NCI-H82 treated with DMSO at 0.1 percent for 48 hours (cell line): Measurements from ENCODE around the gene MRPS2.
"Not testable (repeated sequence)": the region's sequence is repeated elsewhere in the genome, so short reads cannot be mapped to it uniquely, and the experiment has no call there.

Experiments used
- DNase-seq: peaks from one replicate; lab custom pipeline; 2025; ENCODE audit not compliant: unreplicated experiment; lab: John Stamatoyannopoulos, UW

The MRPS2 gene

GRCh38 chr9:135514342-135515082, 14.0 kb downstream of the MRPS2 start:
- no peak for DNase-seq

DNA sequence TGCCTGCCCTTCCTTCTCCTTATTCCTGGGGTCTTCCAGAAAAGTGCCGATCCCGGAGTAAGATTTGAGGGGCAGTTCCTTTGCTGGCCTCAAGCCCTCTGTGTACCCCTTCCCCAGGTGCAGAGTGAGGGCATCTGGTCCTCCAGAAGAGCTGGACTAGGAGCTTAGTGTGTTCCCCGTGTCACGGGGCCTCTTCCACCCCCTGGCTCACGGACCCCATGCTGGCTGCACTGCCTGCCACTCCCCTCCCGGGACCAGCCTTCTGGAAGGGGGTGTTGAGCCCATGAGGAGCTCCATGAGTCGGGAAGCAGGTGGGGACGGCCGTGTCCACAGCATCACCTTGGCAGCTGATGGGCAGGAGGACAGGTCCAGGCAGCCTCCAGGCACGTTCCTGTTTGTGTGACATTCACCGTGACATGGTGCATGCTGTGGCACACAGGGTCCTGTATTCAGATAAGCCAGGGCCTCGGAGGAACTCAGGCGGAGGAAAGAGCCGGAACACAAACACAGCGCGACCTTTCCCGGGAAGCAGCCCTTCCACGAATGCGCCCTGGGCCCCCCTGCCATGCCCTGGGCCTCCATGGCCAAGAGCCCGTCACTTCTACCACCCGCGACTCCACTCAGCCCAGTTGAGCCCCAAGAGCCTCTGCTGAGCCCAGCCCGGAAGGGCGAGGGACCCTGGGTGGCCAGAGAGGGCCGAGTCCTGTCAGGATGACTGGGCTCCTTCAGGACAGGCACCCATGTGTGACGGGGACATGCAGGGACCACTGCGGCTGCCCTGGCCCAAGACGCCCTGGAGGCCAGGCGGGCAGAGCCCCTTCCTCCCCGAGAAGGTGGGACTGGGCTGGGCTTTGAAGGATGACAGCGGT, 14.8 kb downstream of the MRPS2 start:
- no peak for DNase-seq

DNA sequence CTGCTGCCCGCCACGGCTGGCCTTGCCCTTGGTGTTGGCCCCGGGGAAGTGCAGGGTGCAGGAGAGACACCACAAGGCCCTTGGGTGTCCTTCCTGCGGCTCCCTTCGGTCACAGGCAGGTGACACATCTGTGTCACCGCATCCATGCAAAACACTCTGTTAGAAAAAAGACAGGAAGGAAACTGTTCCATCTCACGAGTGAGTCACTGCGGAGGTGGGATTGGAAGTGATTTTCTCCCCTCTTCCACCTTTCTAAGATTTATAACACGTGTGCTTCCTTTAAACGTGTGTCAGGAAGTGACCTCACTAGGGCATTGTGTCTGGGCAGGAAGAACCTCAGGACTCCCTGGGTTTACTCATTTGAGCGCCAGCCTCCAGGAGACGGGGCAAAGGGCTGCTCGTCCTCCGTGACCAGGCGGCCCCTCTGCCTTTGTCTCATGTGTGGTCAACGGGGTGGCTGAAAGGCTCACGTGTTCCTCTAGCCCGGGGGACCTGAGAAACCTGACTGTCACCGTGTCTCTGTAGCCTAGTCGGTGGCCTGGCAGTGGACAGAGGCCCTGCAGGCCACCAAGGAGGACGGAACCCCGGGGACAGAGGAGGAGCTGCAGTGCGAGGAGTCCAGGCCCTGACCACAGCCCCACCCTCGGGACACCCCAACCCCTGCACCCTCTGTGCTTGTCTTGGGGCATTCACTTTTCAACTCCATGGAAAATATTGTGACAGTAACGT, 15.8 kb downstream of the MRPS2 start:
- DNase-seq: no peak

DNA sequence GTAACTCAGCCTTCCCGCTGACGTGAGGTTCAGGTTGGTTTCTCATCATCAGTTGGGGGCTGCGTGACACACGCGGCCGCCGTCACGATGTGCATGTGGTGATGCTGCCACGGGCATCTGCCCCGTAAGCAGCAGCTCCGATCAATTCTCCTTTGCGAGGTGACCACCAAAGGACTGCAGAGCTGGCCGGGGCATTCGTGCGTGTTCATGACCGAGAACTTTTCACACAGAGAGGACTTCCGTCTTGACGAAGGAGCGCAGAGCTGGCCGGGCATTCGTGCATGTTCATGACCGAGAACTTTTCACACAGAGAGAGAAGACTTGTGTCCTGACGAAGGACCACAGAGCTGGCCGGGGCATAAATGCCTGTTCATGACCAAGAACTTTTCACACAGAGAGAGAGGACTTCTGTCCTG, 16.9 kb downstream of the MRPS2 start:
- no peak for DNase-seq

GRCh38 chr9:135519179-135519971, 18.9 kb downstream of the MRPS2 start:
- no peak for DNase-seq

DNA sequence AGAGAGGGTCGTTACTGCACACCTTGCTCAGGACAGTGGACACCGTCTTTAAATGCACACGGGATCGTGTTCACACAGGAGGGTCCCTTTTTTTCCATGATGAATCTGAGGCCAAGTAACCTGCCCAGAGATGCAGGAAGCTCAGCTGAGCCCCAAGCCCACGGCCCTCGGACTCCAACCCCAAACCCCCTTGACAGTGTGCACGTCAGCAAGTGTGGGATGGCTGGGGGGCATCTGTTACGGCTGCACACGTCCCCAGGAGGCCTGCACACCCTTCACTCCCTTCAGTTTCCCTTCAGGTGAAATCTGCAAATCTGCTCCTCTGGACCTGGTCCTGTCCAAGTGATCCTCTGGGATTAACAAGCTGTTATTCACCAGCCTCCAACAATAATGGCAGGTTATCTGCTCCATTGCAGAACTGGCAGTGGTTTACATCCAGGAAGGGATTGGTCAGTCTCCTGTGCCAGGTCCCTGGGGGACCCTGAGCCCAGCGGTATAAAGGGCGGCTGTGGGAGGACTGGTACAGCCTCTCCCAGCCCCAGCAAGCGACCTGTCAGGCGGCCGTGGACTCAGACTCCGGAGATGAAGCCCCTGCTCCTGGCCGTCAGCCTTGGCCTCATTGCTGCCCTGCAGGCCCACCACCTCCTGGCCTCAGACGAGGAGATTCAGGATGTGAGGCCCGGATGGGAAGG, 20.6 kb downstream of the MRPS2 start, which contains the start of gene LCN1:
Gene LCN1 (plus strand): TSS at position 525 of the 692 bp plus-strand sequence. CDS start 58 bp downstream, at position 583.
- no peak for DNase-seq

- DNase-seq: no peak
Observed at GRCh38 chr9:135521608-135522095, 21.2 kb downstream of the MRPS2 start.

GRCh38 chr9:135522137-135522877, 21.8 kb downstream of the MRPS2 start:
- DNase-seq: no peak

DNA sequence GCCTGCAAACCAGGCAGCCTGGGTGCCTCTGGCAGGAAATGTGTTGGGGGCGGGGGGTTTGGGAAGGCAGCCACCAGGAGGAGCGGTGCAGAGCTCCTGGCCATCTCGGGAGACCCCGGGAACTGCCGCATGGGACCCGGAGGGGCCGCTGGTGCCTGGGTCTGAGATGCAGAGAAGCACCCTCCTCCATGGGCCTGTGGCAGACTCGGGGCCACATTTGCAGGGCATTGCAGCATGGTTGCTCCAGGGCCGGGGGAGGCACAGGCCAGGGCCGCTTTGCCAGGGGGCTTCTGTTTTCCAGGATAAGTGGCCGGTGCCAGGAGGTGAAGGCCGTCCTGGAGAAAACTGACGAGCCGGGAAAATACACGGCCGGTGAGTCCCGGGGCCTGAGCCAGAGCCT, 22.4 kb downstream of the MRPS2 start:
- DNase-seq: no peak

DNA sequence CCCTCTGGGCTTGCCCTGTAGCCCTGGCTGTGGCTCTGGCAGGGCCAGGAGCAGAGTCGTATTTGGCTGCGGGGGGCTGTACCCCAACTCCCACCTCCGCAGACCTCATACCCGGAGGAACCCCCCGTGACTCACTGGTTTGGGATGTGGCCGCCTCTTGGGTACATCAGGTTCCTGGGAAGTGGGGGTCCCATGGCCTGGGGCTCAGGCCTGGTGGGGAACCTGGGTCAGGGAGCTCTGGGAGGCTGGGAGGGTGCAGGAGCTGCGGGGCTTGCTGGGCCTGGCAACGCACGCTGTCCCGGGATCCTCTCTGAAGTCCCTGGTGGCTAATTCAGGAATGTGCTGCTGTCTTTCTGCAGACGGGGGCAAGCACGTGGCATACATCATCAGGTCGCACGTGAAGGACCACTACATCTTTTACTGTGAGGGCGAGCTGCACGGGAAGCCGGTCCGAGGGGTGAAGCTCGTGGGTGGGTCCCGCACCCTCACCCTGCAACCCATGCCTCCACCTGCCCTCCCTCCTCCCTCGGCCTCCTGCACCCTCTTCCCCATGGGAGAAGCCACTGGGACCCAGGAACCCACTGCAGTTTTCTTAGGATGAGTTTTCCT, 23.1 kb downstream of the MRPS2 start:
- DNase-seq: no peak

DNA sequence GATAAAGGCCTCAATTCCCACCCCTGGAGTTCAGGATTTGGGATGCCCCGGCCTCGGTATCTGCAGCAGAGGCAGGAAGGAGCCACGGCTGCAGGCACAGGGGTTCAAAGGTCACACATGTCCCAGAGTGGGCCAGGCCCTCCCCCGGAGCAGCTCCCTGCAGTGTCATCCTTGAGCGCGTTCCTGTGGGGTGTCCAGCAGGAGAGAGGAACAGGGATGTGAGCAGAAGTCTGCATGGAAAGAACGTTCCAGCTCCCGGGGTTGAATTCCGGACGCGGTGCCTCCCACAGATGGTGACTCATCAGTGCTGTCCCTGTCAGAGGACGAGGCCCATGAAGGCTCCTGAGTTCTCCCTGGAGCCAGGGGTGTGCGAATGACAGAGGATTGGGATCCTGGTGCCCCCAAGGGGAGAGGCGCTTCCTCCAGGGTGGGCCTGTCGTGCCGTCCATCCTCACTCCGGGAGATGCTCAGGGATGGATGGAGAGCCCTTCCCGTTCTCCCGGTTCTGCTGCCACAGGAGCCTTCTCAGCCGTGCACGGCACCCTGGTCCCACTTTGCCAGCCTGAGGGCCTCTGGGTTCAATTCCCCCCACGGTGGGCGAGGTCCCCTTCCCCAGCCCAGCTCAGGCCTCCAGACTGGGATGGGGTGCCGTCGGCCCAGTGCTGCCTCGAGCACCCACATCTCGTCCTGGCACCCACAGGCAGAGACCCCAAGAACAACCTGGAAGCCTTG, 23.8 kb downstream of the MRPS2 start:
- no peak for DNase-seq

GRCh38 chr9:135525241-135526088, 25.0 kb downstream of the MRPS2 start:
- DNase-seq: no peak

DNA sequence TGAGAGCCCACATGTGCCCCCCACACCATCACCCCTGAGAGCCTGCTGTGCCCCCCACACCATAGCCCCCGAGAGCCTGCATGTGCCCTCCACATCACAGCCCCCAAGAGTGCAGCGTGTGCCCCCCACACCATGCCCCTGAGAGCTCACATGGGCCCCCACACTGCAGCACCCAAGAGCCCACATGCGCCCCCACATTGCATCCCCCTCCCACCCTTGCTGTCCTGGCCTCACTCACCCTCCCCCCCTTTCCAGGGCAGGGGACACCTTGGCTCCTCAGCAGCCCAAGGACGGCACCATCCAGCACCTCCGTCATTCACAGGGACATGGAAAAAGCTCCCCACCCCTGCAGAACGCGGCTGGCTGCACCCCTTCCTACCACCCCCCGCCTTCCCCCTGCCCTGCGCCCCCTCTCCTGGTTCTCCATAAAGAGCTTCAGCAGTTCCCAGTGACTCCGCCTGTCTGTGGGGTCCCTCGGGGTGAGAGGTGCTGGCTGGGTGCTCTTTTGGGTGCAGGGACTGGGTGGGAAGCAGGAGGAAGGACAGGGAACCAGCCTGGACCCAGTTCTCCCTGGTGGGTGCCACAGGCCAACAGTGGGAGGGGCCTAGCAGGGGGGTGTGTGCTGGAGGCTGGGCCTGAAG, 25.7 kb downstream of the MRPS2 start:
- DNase-seq: no peak

GRCh38 chr9:135526730-135527571, 26.5 kb downstream of the MRPS2 start:
- DNase-seq: no peak

GRCh38 chr9:135528842-135529435, 28.5 kb downstream of the MRPS2 start:
- DNase-seq: not testable (repeated sequence)
